Loucy (cell line): Measurements from ENCODE around the gene FAM217A.

Source experiments
- H2AFZ ChIP-seq: fragments of 200-600 bp; sonication (generic); 2 replicates; pipeline ENCODE4 v1.6.0; 2016; ENCODE audit warnings: antibody characterized with exemption, mild to moderate bottlenecking, low read length, moderate library complexity
- H3F3A ChIP-seq: fragments of 200-600 bp; 2 replicates; pipeline ENCODE4 v1.6.0; 2016; ENCODE audit warnings: antibody characterized with exemption, low read depth, mild to moderate bottlenecking
- H3K27me3 ChIP-seq: fragments of 200-600 bp; sonication (generic); 2 replicates; pipeline ENCODE4 v1.6.1; 2014; ENCODE audit warnings: low read length, mild to moderate bottlenecking; ENCODE audit not compliant: insufficient read depth, poor library complexity, severe bottlenecking
- H3K36me3 ChIP-seq: fragments of 200-600 bp; sonication (generic); 2 replicates; pipeline ENCODE4 v1.6.1; 2016; ENCODE audit warnings: low read length; ENCODE audit not compliant: insufficient read depth
- H3K4me1 ChIP-seq: fragments of 200-600 bp; sonication (generic); 2 replicates; pipeline ENCODE4 v1.5.1; 2014; ENCODE audit warnings: low read length, mild to moderate bottlenecking; ENCODE audit not compliant: insufficient read depth, poor library complexity, severe bottlenecking
- H3K4me2 ChIP-seq: fragments of 200-600 bp; sonication (generic); 2 replicates; pipeline ENCODE4 v1.6.0; 2014; ENCODE audit warnings: antibody characterized with exemption, low read length, low read depth, mild to moderate bottlenecking; ENCODE audit not compliant: poor library complexity, severe bottlenecking
- H3K4me3 ChIP-seq: fragments of 200-600 bp; sonication (generic); 2 replicates; pipeline ENCODE4 v1.5.1; 2014; ENCODE audit warnings: low read length, mild to moderate bottlenecking, mixed read lengths; ENCODE audit not compliant: poor library complexity, severe bottlenecking
- H3K79me2 ChIP-seq: fragments of 200-600 bp; sonication (generic); 2 replicates; pipeline ENCODE4 v1.6.1; 2014; ENCODE audit warnings: low read length; ENCODE audit not compliant: insufficient read depth
- H3K9ac ChIP-seq: fragments of 200-600 bp; sonication (generic); 2 replicates; pipeline ENCODE4 v1.6.0; 2014; ENCODE audit warnings: mild to moderate bottlenecking, low read depth, low read length, moderate library complexity; ENCODE audit not compliant: poor library complexity, severe bottlenecking
- H3K9me2 ChIP-seq: fragments of 200-600 bp; sonication (generic); replicated peaks from 2 replicates; pipeline ENCODE4 v1.6.1; 2016; ENCODE audit warnings: low read depth, low read length, mixed read lengths
- H3K9me3 ChIP-seq: fragments of 200-600 bp; sonication (generic); 2 replicates; pipeline ENCODE4 v1.6.1; 2014; ENCODE audit warnings: mild to moderate bottlenecking, antibody characterized with exemption, low read length, low read depth; ENCODE audit not compliant: insufficient read depth
- H4K20me1 ChIP-seq: fragments of 200-600 bp; sonication (generic); 2 replicates; pipeline ENCODE4 v1.6.0; 2014; ENCODE audit warnings: antibody characterized with exemption, low read length, mild to moderate bottlenecking; ENCODE audit not compliant: insufficient read depth, poor library complexity, severe bottlenecking
- CTCF ChIP-seq: fragments of 200-600 bp; sonication (generic); conservative IDR thresholded peaks from 2 replicates; pipeline ENCODE4 v1.5.1; 2014; ENCODE audit warnings: mild to moderate bottlenecking, antibody characterized with exemption, low read length
- EZH2phosphoT487 ChIP-seq: fragments of 200-600 bp; IDR thresholded peaks from 2 replicates; pipeline ENCODE4 v1.6.1; 2018; ENCODE audit warnings: antibody characterized with exemption, mild to moderate bottlenecking, moderate library complexity, borderline replicate concordance

The FAM217A gene

GRCh38 chr6:4125500-4125899 lies 46.6 kb upstream of the FAM217A start:
- Histone ChIP-seq H3K4me2 (no peak overlapping the region), H4K20me1 (no peaks in the 10 kb centered on the region), H3K4me3 (no peak overlapping the region), H3K4me1 (no peaks in the 10 kb centered on the region), H3K79me2 (no peaks in the 10 kb centered on the region), H3K9me3 (no peaks in the 10 kb centered on the region), H3K36me3 (peaks cover 60% of the 10 kb centered on the region), H3F3A (no peaks in the 10 kb centered on the region), H3K9me2 (no peaks in the 10 kb centered on the region), H3K9ac (no peak overlapping the region), H3K27me3 (no peaks in the 10 kb centered on the region), H2AFZ (no peak overlapping the region)
- TF ChIP-seq EZH2phosphoT487: no peak

- Histone ChIP-seq H2AFZ (no peak overlapping the region), H3K4me2 (no peak overlapping the region), H3K9me3 (no peaks in the 10 kb centered on the region), H3K36me3 (peaks cover 56% of the 10 kb centered on the region), H3F3A (no peaks in the 10 kb centered on the region), H3K9ac (no peak overlapping the region), H3K79me2 (no peaks in the 10 kb centered on the region), H3K4me1 (no peaks in the 10 kb centered on the region), H4K20me1 (no peaks in the 10 kb centered on the region), H3K27me3 (no peaks in the 10 kb centered on the region), H3K9me2 (no peaks in the 10 kb centered on the region), H3K4me3 (no peak overlapping the region)
- TF ChIP-seq EZH2phosphoT487 (no peak), CTCF (no peak)
These were observed 45.4 kb upstream of the FAM217A start for GRCh38 chr6:4124351-4124750.

- peaks cover 7% of the 10 kb centered on the region; the same call in 1 of the 2 replicates for H3K9me3 ChIP-seq
- H4K20me1 ChIP-seq: no peaks in the 10 kb centered on the region
- peaks cover 44% of the 10 kb centered on the region; the same call in 1 of the 2 replicates for H3K36me3 ChIP-seq
- H3K9me2 ChIP-seq: no peaks in the 10 kb centered on the region
- no peak overlapping the region for H3K9ac ChIP-seq
- H3K4me2 ChIP-seq: no peak overlapping the region
- H2AFZ ChIP-seq: no peak overlapping the region
- H3F3A ChIP-seq: no peaks in the 10 kb centered on the region
- TF ChIP-seq EZH2phosphoT487 (no peak), CTCF (no peak)
- H3K27me3 ChIP-seq: no peaks in the 10 kb centered on the region
- H3K4me1 ChIP-seq: no peaks in the 10 kb centered on the region
- no peak overlapping the region for H3K4me3 ChIP-seq
- H3K79me2 ChIP-seq: no peaks in the 10 kb centered on the region
These were observed 36.8 kb upstream of the FAM217A start for GRCh38 chr6:4115741-4116140.

- H3K36me3 ChIP-seq: peaks cover 37% of the 10 kb centered on the region; the same call in 1 of the 2 replicates
- H3K4me2 ChIP-seq: no peak overlapping the region
- no peak overlapping the region for H2AFZ ChIP-seq
- no peaks in the 10 kb centered on the region for H4K20me1 ChIP-seq
- H3K27me3 ChIP-seq: no peaks in the 10 kb centered on the region
- no peaks in the 10 kb centered on the region for H3F3A ChIP-seq
- H3K9me2 ChIP-seq: no peaks in the 10 kb centered on the region
- no peaks in the 10 kb centered on the region for H3K79me2 ChIP-seq
- H3K9ac ChIP-seq: no peak overlapping the region
- no peak for TF ChIP-seq EZH2phosphoT487
- TF ChIP-seq CTCF: no peak
- peaks cover 7% of the 10 kb centered on the region; the same call in 1 of the 2 replicates for H3K9me3 ChIP-seq
- H3K4me1 ChIP-seq: no peaks in the 10 kb centered on the region
- H3K4me3 ChIP-seq: no peak overlapping the region
These were observed 35.2 kb upstream of the FAM217A start for GRCh38 chr6:4114123-4114522.
